Kidney (tissue), 14 donors: ENCODE measurements around the gene DOK3. TPM values are rescaled to one million over a fixed set of nuclear protein-coding genes. Genes with fewer than 3 reads are reported as not detected.

Source experiments
- DNase-seq, 5 donors: peaks; one replicate each; pipeline ENCODE4 v3.0.0-alpha.2; 2013 to 2020
- FAIRE-seq: peaks from 2 replicates; lab custom pipeline; 2012; peaks lifted over from hg19 to GRCh38; lab: Jason Lieb, UNC
- H3K27ac ChIP-seq, 2 donors: one replicate each; pipeline ENCODE4 v1.7.0; 2013; ENCODE audit warnings: low read depth in 2 of 2, low read length in 2 of 2, inconsistent platforms in 1 of 2
- H3K27me3 ChIP-seq: one replicate; pipeline ENCODE4 v1.7.1; 2013; ENCODE audit warnings: low read length, inconsistent platforms; ENCODE audit not compliant: control insufficient read depth, insufficient read depth
- H3K36me3 ChIP-seq, 3 donors: one replicate each; pipeline versions ENCODE4 v1.7.0 to v1.7.1; 2013; ENCODE audit warnings: low read length in 3 of 3, control low read depth in 1 of 3, inconsistent platforms in 1 of 3; ENCODE audit not compliant: insufficient read depth in 3 of 3, control insufficient read depth in 2 of 3
- H3K4me1 ChIP-seq, 3 donors: one replicate each; pipeline versions ENCODE4 v1.7.0 to v1.7.1; 2013; ENCODE audit warnings: low read length in 3 of 3, inconsistent platforms in 1 of 3, low read depth in 1 of 3; ENCODE audit not compliant: control insufficient read depth in 2 of 3, insufficient read depth in 2 of 3
- H3K4me3 ChIP-seq, 3 donors: one replicate each; pipeline versions ENCODE4 v1.7.0 to v1.8.1; 2013; ENCODE audit warnings: low read length in 3 of 3, control low read depth in 1 of 3, inconsistent platforms in 1 of 3
- H3K9ac ChIP-seq, 3 donors: one replicate each; pipeline versions ENCODE4 v1.7.0 to v1.7.1; 2013; ENCODE audit warnings: low read length in 3 of 3, control low read depth in 1 of 3, inconsistent platforms in 1 of 3
- H3K9me3 ChIP-seq, 3 donors: one replicate each; pipeline versions ENCODE4 v1.7.0 to v1.7.1; 2013; ENCODE audit warnings: low read length in 3 of 3, control low read depth in 1 of 3, inconsistent platforms in 1 of 3; ENCODE audit not compliant: control insufficient read depth in 2 of 3, insufficient read depth in 1 of 3
- intact Hi-C: fragments of 100-400 bp; cut with DNase I; formaldehyde crosslinking; loops from one replicate; pipeline ENCODE4 v1.11.1; 2022
- polyA plus RNA-seq: library from polyadenylated mRNA; stranded (reverse); fragments of 350-450 nt; fragmentation: Illumina TruSeq; extraction: RNeasy Lipid Tissue Mini Kit (QIAGEN cat#74804); gene quantifications from one replicate; pipeline ENCODE4 v1.2.3, GENCODE V29; 2014; ENCODE audit warnings: low read depth, low replicate concordance; ENCODE audit not compliant: insufficient read depth
- total RNA-seq: library from RNA; stranded (reverse); fragmentation: NEBNext Ultra II Directional; extraction: Animal tissue kit (Norgen Biotek cat#: 25700); gene quantifications from one replicate; pipeline ENCODE4 v1.2.1, GENCODE V29; 2021
- TF ChIP-seq, protein P1 (sequence below): IDR thresholded peaks from 3 replicates; pipeline ENCODE4 v1.5.1; 2012; ENCODE audit warnings: mild to moderate bottlenecking, moderate library complexity, borderline replicate concordance; ENCODE audit not compliant: insufficient read depth; ENCODE audit errors: extremely low read depth
- donor health status: control.
- donor health status: control.
- donor health status: control.
- donor health status: control.
- donor health status: control.
- donor health status: DM: yes; HTN: yes; CAD: no.
- donor health status: Normal renal cell carcinoma (clear cell type).

DOK3 gene
- total and polyA plus RNA-seq, 2 donors from 2014 or later = 1.9 to 18.6 TPM

DNA sequence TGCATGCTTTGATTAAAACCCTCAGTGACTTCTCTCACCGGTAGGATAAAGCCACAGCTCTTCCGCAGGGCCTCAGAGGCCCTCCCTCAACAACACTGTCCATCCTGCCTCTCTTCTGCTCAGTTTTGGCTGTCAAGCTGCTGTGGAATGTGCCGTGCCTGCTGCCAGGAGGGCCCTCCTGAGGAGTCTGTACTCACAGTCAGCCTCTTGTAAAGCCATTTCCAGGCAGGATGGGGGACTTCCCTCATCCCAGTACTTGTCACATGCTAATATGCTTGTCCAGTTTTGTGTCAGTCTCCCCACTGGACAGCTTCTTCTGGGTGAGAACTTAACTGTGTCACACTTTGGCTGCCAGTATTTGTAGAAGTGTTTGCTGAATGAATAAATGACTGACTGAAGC, 21.0 kb upstream of the DOK3 start:
- no peak for DNase-seq
- Histone ChIP-seq H3K9ac (no peak overlapping the region), H3K27ac (no peak overlapping the region), H3K4me1 (no peaks in the 10 kb centered on the region), H3K9me3 (no peaks in the 10 kb centered on the region), H3K27me3 (no peaks in the 10 kb centered on the region), H3K36me3 (peaks cover 2 to 58% (median 54%) of the 10 kb centered on the region in 3 donors), H3K4me3 (no peak overlapping the region)
- FAIRE-seq = no peak
- intact Hi-C loops = no loop called here
- TF ChIP-seq, protein P1, sequence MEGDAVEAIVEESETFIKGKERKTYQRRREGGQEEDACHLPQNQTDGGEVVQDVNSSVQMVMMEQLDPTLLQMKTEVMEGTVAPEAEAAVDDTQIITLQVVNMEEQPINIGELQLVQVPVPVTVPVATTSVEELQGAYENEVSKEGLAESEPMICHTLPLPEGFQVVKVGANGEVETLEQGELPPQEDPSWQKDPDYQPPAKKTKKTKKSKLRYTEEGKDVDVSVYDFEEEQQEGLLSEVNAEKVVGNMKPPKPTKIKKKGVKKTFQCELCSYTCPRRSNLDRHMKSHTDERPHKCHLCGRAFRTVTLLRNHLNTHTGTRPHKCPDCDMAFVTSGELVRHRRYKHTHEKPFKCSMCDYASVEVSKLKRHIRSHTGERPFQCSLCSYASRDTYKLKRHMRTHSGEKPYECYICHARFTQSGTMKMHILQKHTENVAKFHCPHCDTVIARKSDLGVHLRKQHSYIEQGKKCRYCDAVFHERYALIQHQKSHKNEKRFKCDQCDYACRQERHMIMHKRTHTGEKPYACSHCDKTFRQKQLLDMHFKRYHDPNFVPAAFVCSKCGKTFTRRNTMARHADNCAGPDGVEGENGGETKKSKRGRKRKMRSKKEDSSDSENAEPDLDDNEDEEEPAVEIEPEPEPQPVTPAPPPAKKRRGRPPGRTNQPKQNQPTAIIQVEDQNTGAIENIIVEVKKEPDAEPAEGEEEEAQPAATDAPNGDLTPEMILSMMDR = no peak

- TF ChIP-seq, protein P1 = no peak
- Histone ChIP-seq H3K9me3 (no peaks in the 10 kb centered on the region), H3K4me1 (no peaks in the 10 kb centered on the region), H3K9ac (no peak overlapping the region), H3K27ac (no peak overlapping the region), H3K36me3 (peaks cover 2 to 61% (median 57%) of the 10 kb centered on the region in 3 donors), H3K27me3 (no peaks in the 10 kb centered on the region), H3K4me3 (no peak overlapping the region)
- intact Hi-C loops = no loop called here
- DNase-seq (no peak), FAIRE-seq (no peak)
Observed at GRCh38 chr5:177529247-177530203, 19.9 kb upstream of the DOK3 start.

GRCh38 chr5:177528631-177529030, 19.0 kb upstream of the DOK3 start:
- no peak for DNase-seq
- Histone ChIP-seq H3K9me3 (no peaks in the 10 kb centered on the region), H3K4me3 (no peak overlapping the region), H3K27me3 (no peaks in the 10 kb centered on the region), H3K27ac (no peak overlapping the region), H3K9ac (no peak overlapping the region), H3K36me3 (peaks cover 2 to 61% (median 55%) of the 10 kb centered on the region in 3 donors), H3K4me1 (no peaks in the 10 kb centered on the region)
- intact Hi-C loops = no loop called here
- TF ChIP-seq, protein P1 = no peak
- no peak for FAIRE-seq
